Brain microvascular endothelial cell (primary cell): ENCODE data around the gene MAPK7.

Source experiments
- DNase-seq: peaks from one replicate; pipeline ENCODE4 v3.0.0-alpha.2; 2020
- H3K27ac ChIP-seq: fragments of 250-450 bp; sonication (Bioruptor Pico); 2 replicates; pipeline ENCODE4 v1.5.1; 2020; ENCODE audit warnings: mild to moderate bottlenecking, moderate library complexity
- H3K27me3 ChIP-seq: fragments of 250-450 bp; sonication (Bioruptor Pico); replicated peaks from 2 replicates; pipeline ENCODE4 v1.5.1; 2020; ENCODE audit warnings: mild to moderate bottlenecking
- H3K36me3 ChIP-seq: fragments of 250-450 bp; sonication (Bioruptor Pico); replicated peaks from 2 replicates; pipeline ENCODE4 v1.5.1; 2020; ENCODE audit warnings: mild to moderate bottlenecking
- H3K4me3 ChIP-seq: 2 replicates; pipeline ENCODE4 v1.5.1; 2011; ENCODE audit warnings: low read depth, mild to moderate bottlenecking, control low read depth, low read length, moderate library complexity
- in situ Hi-C: cut with HindIII; loops from 2 replicates; pipeline ENCODE4 v1.10.0; 2017; ENCODE audit warnings: low sequenced_read_pairs, low pct_ligation_motif_present
- TF ChIP-seq, protein P1 (sequence below): IDR thresholded peaks from 2 replicates; pipeline ENCODE4 v1.5.1; 2011; ENCODE audit warnings: low read depth, mild to moderate bottlenecking, moderate library complexity, low read length, control low read depth, inconsistent platforms; ENCODE audit errors: missing control alignments

MAPK7 gene

GRCh38 chr17:19381361-19381740 is 3.1 kb downstream of the MAPK7 start:
- no peaks in the 10 kb centered on the region for H3K27me3 ChIP-seq
- H3K36me3 ChIP-seq, result peaks cover 52% of the 10 kb centered on the region
- DNase-seq, result no peak
- H3K27ac ChIP-seq, result no peak overlapping the region
- in situ Hi-C loops, result no loop called here
- TF ChIP-seq, protein P1, sequence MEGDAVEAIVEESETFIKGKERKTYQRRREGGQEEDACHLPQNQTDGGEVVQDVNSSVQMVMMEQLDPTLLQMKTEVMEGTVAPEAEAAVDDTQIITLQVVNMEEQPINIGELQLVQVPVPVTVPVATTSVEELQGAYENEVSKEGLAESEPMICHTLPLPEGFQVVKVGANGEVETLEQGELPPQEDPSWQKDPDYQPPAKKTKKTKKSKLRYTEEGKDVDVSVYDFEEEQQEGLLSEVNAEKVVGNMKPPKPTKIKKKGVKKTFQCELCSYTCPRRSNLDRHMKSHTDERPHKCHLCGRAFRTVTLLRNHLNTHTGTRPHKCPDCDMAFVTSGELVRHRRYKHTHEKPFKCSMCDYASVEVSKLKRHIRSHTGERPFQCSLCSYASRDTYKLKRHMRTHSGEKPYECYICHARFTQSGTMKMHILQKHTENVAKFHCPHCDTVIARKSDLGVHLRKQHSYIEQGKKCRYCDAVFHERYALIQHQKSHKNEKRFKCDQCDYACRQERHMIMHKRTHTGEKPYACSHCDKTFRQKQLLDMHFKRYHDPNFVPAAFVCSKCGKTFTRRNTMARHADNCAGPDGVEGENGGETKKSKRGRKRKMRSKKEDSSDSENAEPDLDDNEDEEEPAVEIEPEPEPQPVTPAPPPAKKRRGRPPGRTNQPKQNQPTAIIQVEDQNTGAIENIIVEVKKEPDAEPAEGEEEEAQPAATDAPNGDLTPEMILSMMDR, result no peak
- H3K4me3 ChIP-seq, result no peak overlapping the region

GRCh38 chr17:19381741-19382444 is 3.6 kb downstream of the MAPK7 start:
- in situ Hi-C loops, result no loop called here
- no peak overlapping the region for H3K4me3 ChIP-seq
- TF ChIP-seq, protein P1, result no peak
- DNase-seq, result no peak
- no peaks in the 10 kb centered on the region for H3K27me3 ChIP-seq
- H3K36me3 ChIP-seq, result peaks cover 52% of the 10 kb centered on the region
- H3K27ac ChIP-seq, result no peak overlapping the region

- no peak overlapping the region for H3K27ac ChIP-seq
- TF ChIP-seq, protein P1, result no peak
- no peak for DNase-seq
- in situ Hi-C loops, result no loop called here
- no peak overlapping the region for H3K4me3 ChIP-seq
- H3K36me3 ChIP-seq, result peaks cover 52% of the 10 kb centered on the region
- H3K27me3 ChIP-seq, result no peaks in the 10 kb centered on the region
These were observed 4.5 kb downstream of the MAPK7 start for GRCh38 chr17:19382531-19383444.

DNA sequence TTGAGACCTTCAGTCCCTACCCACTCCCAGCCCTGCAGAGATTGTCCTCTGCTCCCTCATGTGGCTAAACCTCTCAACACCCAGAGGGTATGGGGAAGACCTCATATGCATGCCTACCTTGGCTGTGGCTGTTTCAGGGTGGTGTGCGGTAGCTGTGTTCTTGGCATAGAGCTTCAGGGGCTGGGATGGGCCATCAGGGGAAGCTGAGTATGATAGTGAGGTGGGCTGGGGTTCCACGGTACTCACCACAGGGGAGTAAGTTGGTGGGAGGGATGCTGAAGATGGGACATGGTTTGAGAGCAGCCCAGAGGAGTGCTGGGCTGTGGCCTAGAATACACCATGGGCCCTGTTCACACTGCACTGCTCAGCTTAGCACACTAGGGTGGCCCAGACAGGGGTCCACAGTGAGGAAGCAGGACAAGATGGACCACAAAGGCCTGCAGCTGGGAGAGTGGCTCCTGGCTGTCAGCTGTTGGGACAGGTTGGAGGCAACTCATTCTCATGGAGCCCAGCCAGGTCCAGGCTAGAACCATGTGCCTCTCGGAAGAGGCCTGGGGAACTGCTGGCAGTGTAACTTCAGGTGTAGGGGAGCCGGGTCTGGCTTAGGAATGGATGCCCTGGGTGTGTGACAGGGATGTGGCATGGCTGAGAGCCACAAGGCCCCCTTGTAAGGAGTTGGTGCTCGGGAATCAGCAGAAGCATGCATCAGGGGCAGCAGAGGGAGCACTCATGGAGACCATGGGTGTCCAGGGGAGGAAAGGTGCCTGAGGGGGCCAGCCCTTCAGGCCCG is 5.6 kb downstream of the MAPK7 start:
- Histone ChIP-seq H3K27me3 (no peaks in the 10 kb centered on the region), H3K36me3 (peaks cover 52% of the 10 kb centered on the region), H3K4me3 (no peak overlapping the region), H3K27ac (no peak overlapping the region)
- TF ChIP-seq, protein P1, result no peak
- in situ Hi-C loops, result no loop called here
- DNase-seq, result no peak

DNA sequence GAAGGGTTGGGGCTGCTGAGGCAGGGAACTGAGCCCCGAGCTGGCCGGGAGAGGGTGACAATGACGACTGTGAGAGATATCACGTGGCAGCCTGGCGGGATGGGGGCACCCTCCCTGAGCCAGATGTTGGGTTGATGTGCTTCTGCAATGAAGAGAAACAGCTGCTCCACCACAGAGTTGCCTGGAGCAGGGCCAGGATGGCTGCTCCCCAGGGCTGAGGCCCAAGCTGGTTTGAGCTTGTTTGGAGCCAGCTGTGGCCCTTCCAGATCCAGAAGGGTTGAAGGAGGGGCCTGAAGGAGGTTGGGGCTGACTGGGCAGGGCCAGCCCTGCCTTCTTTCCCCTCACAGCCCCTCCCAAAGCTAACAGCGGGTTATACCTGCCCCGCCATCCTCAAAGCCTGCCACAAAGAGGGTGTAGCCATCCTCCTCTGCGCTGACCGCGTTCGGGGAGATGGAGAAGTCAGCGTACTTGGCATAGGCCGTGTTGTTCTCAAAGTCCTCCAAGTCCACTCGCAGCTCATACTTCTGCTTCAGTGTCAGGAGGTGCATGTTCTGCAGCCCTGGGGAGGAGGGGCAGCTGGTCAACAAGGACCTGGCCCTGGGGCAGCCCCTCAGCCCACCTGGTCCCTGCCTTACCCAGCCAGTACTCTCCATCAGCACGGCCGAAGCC is 6.6 kb downstream of the MAPK7 start:
- H3K27ac ChIP-seq, result no peak overlapping the region
- H3K4me3 ChIP-seq, result no peak overlapping the region
- in situ Hi-C loops, result no loop called here
- no peaks in the 10 kb centered on the region for H3K27me3 ChIP-seq
- DNase-seq, result no peak
- peaks cover 47% of the 10 kb centered on the region for H3K36me3 ChIP-seq
- TF ChIP-seq, protein P1, result no peak
